Thoracic aorta (tissue), 2 donors: Measurements from ENCODE around the gene NUDC. TPM values are rescaled to one million over a fixed set of nuclear protein-coding genes. Genes with fewer than 3 reads are reported as not detected.

Experiments used
- ATAC-seq: fragments of 150-250 bp; one replicate; pipeline ENCODE4 v1.8.0; 2017; ENCODE audit warnings: low read depth; ENCODE audit not compliant: insufficient number of reproducible peaks, low FRiP score
- DNase-seq: peaks from one replicate; pipeline ENCODE4 v3.0.0-alpha.2; 2020; ENCODE audit warnings: low spot score
- H3K27ac ChIP-seq, 2 donors: fragments of 200-600 bp; sonication (generic); 1 replicate in 1 of 2; 2 replicates in 1 of 2; pipeline ENCODE4 v1.5.1; 2016; ENCODE audit warnings: mild to moderate bottlenecking in 2 of 2, moderate library complexity in 2 of 2
- H3K27me3 ChIP-seq: fragments of 200-600 bp; sonication (generic); replicated peaks from 2 replicates; pipeline ENCODE4 v1.6.0; 2016; ENCODE audit warnings: mild to moderate bottlenecking; ENCODE audit not compliant: insufficient read depth
- H3K36me3 ChIP-seq: fragments of 200-600 bp; sonication (generic); one replicate; pipeline ENCODE4 v1.5.1; 2016
- H3K4me1 ChIP-seq, 2 donors: fragments of 200-600 bp; sonication (generic); 1 replicate in 1 of 2; 2 replicates in 1 of 2; pipeline versions ENCODE4 v1.5.1 to v1.6.0; 2016; ENCODE audit warnings: low read depth in 2 of 2, mild to moderate bottlenecking in 1 of 2; ENCODE audit not compliant: control insufficient read depth in 1 of 2
- H3K4me3 ChIP-seq: fragments of 200-600 bp; sonication (generic); 2 replicates; pipeline ENCODE4 v1.5.1; 2016; ENCODE audit warnings: mild to moderate bottlenecking
- H3K9me3 ChIP-seq: fragments of 200-600 bp; sonication (generic); 2 replicates; pipeline ENCODE4 v1.5.1; 2016
- total RNA-seq, 2 donors: library from RNA; depleted of rRNA; stranded (reverse); fragments of >200 nt; gene quantifications; one replicate each; pipeline versions ENCODE4 v1.1.0 to v1.2.3, GENCODE V29; 2016
- TF ChIP-seq, protein P1 (sequence below): fragments of 200-600 bp; sonication (generic); IDR thresholded peaks from one replicate; pipeline ENCODE4 v1.5.1; 2019; ENCODE audit warnings: antibody characterized with exemption

Gene NUDC
- total RNA-seq, 2 donors from 2014 or later = 36.8 to 56.4 TPM

DNA sequence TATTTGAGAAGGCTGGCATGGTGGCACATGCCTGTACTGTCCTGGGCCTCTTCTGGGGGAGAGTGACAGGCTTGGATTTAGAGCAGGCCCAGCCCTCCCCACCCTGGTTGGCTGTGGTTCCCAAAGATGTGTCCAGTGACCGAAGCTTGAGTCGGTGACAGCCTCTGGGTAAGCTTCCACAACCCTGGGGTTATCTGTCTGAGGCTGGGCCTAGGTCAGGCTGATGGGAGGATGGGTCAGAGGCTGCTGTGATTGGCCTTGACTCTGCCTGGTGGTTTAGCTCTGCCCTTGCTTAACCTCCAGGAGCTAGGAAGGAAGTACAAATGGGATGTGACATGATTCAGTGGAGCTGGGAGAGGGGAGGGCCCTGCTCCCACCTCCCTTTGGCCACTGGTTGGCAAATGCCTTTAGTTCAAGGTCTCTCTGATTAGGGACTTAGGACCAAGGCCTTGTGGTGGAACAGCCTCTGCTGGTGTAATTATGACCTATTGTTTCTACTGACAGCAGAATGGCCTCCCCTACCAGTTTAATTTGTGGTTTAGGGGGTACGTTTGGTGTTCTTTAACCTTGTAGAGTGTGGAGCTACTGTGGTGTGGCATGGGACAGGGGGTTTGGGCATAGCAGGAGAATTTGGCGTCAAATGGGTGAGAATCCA is 16.6 kb downstream of the NUDC start:
- H3K4me3 ChIP-seq = no peak overlapping the region
- H3K9me3 ChIP-seq = no peaks in the 10 kb centered on the region
- peaks cover 24% of the 10 kb centered on the region for H3K36me3 ChIP-seq
- TF ChIP-seq, protein P1, sequence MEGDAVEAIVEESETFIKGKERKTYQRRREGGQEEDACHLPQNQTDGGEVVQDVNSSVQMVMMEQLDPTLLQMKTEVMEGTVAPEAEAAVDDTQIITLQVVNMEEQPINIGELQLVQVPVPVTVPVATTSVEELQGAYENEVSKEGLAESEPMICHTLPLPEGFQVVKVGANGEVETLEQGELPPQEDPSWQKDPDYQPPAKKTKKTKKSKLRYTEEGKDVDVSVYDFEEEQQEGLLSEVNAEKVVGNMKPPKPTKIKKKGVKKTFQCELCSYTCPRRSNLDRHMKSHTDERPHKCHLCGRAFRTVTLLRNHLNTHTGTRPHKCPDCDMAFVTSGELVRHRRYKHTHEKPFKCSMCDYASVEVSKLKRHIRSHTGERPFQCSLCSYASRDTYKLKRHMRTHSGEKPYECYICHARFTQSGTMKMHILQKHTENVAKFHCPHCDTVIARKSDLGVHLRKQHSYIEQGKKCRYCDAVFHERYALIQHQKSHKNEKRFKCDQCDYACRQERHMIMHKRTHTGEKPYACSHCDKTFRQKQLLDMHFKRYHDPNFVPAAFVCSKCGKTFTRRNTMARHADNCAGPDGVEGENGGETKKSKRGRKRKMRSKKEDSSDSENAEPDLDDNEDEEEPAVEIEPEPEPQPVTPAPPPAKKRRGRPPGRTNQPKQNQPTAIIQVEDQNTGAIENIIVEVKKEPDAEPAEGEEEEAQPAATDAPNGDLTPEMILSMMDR = no peak
- DNase-seq = no peak
- H3K27ac ChIP-seq = no peak overlapping the region
- ATAC-seq = no peak
- no peaks in the 10 kb centered on the region for H3K4me1 ChIP-seq
- no peaks in the 10 kb centered on the region for H3K27me3 ChIP-seq

DNA sequence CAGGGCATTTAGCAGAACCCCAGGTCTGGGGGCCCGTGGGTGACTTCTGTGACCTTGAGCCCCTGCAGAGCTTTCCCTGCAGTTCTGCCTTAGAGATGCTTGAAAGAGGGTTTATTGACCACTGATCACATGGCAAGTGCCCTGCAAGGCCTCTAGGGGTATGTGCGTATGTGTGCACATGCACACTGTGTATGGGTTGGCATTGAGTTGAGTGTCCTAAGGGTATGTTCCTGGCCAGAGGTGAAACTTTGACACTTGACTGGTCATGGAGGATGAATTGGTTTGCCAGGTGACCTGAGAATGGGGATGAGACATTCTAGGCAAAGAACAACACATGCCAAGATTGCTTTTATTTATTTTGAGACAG is 17.1 kb downstream of the NUDC start:
- Histone ChIP-seq H3K4me1 (no peaks in the 10 kb centered on the region), H3K4me3 (no peak overlapping the region), H3K27ac (no peak overlapping the region), H3K27me3 (no peaks in the 10 kb centered on the region), H3K9me3 (no peaks in the 10 kb centered on the region), H3K36me3 (peaks cover 29% of the 10 kb centered on the region)
- ATAC-seq (no peak), DNase-seq (no peak)
- TF ChIP-seq, protein P1 = no peak

DNA sequence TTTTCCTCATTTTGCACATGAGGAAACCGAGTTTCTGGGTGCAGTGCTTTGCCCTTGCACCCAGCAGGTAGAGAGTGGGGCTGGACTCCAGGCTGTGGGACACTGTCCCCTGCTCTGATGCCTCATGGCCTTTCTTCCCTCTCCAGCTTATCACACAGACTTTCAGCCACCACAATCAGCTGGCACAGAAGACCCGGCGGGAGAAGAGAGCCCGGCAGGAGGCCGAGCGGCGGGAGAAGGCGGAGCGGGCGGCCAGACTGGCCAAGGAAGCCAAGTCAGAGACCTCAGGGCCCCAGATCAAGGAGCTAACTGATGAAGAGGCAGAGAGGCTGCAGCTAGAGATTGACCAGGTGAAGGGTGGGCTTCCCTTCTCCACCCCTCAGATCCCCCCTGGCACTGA is 19.8 kb downstream of the NUDC start:
- H3K36me3 ChIP-seq = peaks cover 45% of the 10 kb centered on the region
- DNase-seq (no peak), ATAC-seq (no peak)
- TF ChIP-seq, protein P1 = no peak
- H3K27ac ChIP-seq = no peak overlapping the region
- H3K9me3 ChIP-seq = no peaks in the 10 kb centered on the region
- no peaks in the 10 kb centered on the region for H3K27me3 ChIP-seq
- H3K4me3 ChIP-seq = no peak overlapping the region
- H3K4me1 ChIP-seq = no peaks in the 10 kb centered on the region

DNA sequence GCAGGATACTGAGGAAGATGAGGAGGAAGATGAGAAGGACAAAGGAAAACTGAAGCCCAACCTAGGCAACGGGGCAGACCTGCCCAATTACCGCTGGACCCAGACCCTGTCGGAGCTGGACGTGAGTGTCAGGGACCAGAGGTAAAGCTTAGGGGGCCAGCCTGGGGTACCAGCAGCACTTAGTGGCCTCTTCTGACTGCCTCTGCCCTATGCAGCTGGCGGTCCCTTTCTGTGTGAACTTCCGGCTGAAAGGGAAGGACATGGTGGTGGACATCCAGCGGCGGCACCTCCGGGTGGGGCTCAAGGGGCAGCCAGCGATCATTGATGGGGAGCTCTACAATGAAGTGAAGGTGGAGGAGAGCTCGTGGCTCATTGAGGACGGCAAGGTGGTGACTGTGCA is 21.1 kb downstream of the NUDC start:
- DNase-seq = no peak
- ATAC-seq = no peak
- Histone ChIP-seq H3K27ac (no peak overlapping the region), H3K4me3 (no peak overlapping the region), H3K27me3 (no peaks in the 10 kb centered on the region), H3K4me1 (no peaks in the 10 kb centered on the region), H3K9me3 (no peaks in the 10 kb centered on the region), H3K36me3 (peaks cover 46% of the 10 kb centered on the region)
- TF ChIP-seq, protein P1 = no peak

DNA sequence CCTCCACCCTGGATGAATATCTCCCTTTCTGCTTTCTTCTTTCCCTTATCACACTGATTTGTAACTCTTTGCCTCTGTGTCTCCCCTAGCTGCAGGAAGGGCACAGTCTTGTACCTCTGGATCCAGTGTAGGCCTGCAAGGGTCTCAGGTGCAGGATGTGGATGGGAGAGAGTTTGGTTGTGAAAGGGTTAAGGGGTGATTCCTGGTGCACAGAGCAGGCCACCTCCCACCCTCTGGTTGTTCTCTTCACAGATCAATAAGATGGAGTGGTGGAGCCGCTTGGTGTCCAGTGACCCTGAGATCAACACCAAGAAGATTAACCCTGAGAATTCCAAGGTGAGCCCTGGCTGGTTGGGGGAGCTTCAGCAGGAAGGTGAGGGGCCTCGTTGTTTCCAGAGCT is 23.6 kb downstream of the NUDC start:
- Histone ChIP-seq H3K27me3 (no peaks in the 10 kb centered on the region), H3K4me1 (no peaks in the 10 kb centered on the region), H3K36me3 (peaks cover 46% of the 10 kb centered on the region), H3K4me3 (no peak overlapping the region), H3K27ac (no peak overlapping the region), H3K9me3 (no peaks in the 10 kb centered on the region)
- TF ChIP-seq, protein P1 = no peak
- no peak for ATAC-seq
- no peak for DNase-seq
